Sigmoid colon (tissue), 4 donors: ENCODE data around the gene PHAF1.

Experiments used
- EP300 ChIP-seq, 4 donors: sonication (generic); formaldehyde crosslinking; IDR thresholded peaks; one replicate each; pipeline ENCODE4 v1.6.1; 2017; ENCODE audit warnings: antibody characterized with exemption in 4 of 4
- POLR2A ChIP-seq, 2 donors: fragments of 450-650 bp; IDR thresholded peaks; one replicate each; pipeline ENCODE4 v1.6.1; 2016; ENCODE audit warnings: antibody characterized with exemption in 2 of 2, mild to moderate bottlenecking in 2 of 2, moderate library complexity in 2 of 2
- POLR2AphosphoS5 ChIP-seq, 4 donors: sonication (generic); formaldehyde crosslinking; IDR thresholded peaks; one replicate each; pipeline ENCODE4 v1.6.1; 2017; ENCODE audit warnings: antibody characterized with exemption in 4 of 4
- TF ChIP-seq, protein P1 (sequence below), 4 experiments: fragments of 450-650 bp in 3 of 4; fragments of 200-600 bp in 1 of 4; IDR thresholded peaks; one replicate each; pipeline ENCODE4 v1.5.1; 2016 to 2019; ENCODE audit warnings: antibody characterized with exemption in 4 of 4, mild to moderate bottlenecking in 3 of 4, moderate library complexity in 2 of 4

DNA sequence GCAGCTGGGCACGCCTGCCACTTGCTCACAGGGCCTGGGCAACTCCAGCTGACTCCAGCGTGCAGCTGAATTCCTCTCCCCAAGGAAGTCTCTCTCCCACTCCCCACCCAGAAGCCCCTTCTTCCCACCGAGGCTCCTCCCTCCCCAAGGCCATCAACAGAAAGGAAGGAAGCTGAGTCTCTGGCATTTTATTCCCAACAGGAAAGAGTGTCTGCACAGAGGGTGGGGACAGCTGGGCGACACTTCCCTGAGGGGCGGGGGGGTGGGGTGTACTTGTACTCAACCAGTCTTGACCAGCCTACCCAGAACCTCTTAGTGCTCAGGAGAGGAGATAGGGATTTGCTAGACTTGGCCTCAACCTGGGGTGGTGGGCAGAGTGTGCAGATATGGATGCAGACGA lies 80.3 kb downstream of the PHAF1 start, which contains the start of gene EXOC3L1:
- TF ChIP-seq, protein P1, sequence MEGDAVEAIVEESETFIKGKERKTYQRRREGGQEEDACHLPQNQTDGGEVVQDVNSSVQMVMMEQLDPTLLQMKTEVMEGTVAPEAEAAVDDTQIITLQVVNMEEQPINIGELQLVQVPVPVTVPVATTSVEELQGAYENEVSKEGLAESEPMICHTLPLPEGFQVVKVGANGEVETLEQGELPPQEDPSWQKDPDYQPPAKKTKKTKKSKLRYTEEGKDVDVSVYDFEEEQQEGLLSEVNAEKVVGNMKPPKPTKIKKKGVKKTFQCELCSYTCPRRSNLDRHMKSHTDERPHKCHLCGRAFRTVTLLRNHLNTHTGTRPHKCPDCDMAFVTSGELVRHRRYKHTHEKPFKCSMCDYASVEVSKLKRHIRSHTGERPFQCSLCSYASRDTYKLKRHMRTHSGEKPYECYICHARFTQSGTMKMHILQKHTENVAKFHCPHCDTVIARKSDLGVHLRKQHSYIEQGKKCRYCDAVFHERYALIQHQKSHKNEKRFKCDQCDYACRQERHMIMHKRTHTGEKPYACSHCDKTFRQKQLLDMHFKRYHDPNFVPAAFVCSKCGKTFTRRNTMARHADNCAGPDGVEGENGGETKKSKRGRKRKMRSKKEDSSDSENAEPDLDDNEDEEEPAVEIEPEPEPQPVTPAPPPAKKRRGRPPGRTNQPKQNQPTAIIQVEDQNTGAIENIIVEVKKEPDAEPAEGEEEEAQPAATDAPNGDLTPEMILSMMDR (IDR thresholded peaks at IDR 0.05), result no peak
- TF ChIP-seq POLR2A (IDR thresholded peaks at IDR 0.05) (no peak), EP300 (IDR thresholded peaks at IDR 0.05) (no peak), POLR2AphosphoS5 (IDR thresholded peaks at IDR 0.05) (no peak)
